Spleen (tissue), 7 donors: ENCODE data around the gene EIF3I.

Experiments used
- POLR2A ChIP-seq, 3 donors: fragments of 450-650 bp; IDR thresholded peaks; one replicate each; pipeline ENCODE4 v1.5.1; 2017; ENCODE audit warnings: antibody characterized with exemption in 3 of 3, mild to moderate bottlenecking in 1 of 3
- POLR2AphosphoS5 ChIP-seq, 3 donors: sonication (generic); formaldehyde crosslinking; IDR thresholded peaks; one replicate each; pipeline ENCODE4 v1.5.1; 2017; ENCODE audit warnings: antibody characterized with exemption in 3 of 3
- TF ChIP-seq, protein P1 (sequence below), 11 experiments: fragments of 200-600 bp in 7 of 11; fragments of 450-650 bp in 4 of 11; sonication (generic) in 4 of 11; IDR thresholded peaks in 8 of 11; conservative IDR thresholded peaks in 3 of 11; 1 replicate in 7 of 11; 2 replicates in 4 of 11; pipeline versions ENCODE4 v1.4.0 to v1.8.0; 2016 to 2021; ENCODE audit warnings: antibody characterized with exemption in 11 of 11, inconsistent platforms in 4 of 11, mild to moderate bottlenecking in 1 of 11
- donor health status: DM: no; HTN: no; CAD: no; lungs with moderate emphysema.
- donor health status: DM: no; HTN: no; CAD: no.
- donor health status: DM: no; HTN: no; CAD: no.

DNA sequence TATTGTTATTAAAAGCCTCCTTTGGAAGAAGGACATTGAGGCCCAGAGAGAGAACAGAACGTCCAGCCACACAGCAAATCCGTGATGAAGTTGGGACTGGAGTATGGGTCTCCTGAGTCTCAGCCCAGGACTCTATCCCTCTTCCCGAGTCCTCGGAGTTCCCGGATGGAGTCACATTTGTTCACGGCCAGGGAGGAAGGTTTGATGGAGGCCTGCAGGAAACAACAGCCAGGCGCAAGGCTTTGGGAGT lies 43.1 kb upstream of the EIF3I start:
- TF ChIP-seq, protein P1, sequence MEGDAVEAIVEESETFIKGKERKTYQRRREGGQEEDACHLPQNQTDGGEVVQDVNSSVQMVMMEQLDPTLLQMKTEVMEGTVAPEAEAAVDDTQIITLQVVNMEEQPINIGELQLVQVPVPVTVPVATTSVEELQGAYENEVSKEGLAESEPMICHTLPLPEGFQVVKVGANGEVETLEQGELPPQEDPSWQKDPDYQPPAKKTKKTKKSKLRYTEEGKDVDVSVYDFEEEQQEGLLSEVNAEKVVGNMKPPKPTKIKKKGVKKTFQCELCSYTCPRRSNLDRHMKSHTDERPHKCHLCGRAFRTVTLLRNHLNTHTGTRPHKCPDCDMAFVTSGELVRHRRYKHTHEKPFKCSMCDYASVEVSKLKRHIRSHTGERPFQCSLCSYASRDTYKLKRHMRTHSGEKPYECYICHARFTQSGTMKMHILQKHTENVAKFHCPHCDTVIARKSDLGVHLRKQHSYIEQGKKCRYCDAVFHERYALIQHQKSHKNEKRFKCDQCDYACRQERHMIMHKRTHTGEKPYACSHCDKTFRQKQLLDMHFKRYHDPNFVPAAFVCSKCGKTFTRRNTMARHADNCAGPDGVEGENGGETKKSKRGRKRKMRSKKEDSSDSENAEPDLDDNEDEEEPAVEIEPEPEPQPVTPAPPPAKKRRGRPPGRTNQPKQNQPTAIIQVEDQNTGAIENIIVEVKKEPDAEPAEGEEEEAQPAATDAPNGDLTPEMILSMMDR (IDR thresholded peaks at IDR 0.05 in 8 of 11, conservative IDR thresholded peaks at IDR 0.05 in 3 of 11), result no peak
- TF ChIP-seq POLR2A (IDR thresholded peaks at IDR 0.05) (no peak), POLR2AphosphoS5 (IDR thresholded peaks at IDR 0.05) (no peak)
